Gastrocnemius medialis (tissue), 4 donors: ENCODE results near the gene SELENOO.

Source experiments
- CTCF ChIP-seq, 5 experiments: fragments of 450-650 bp in 3 of 5; fragments of 200-600 bp in 2 of 5; sonication (generic) in 2 of 5; IDR thresholded peaks in 4 of 5; conservative IDR thresholded peaks in 1 of 5; 1 replicate in 4 of 5; 2 replicates in 1 of 5; pipeline ENCODE4 v1.5.1; 2016 to 2019; ENCODE audit warnings: antibody characterized with exemption in 5 of 5, mild to moderate bottlenecking in 3 of 5, moderate library complexity in 3 of 5
- POLR2A ChIP-seq, 2 donors: fragments of 450-650 bp; IDR thresholded peaks; one replicate each; pipeline ENCODE4 v1.6.1; 2017; ENCODE audit warnings: antibody characterized with exemption in 2 of 2, mild to moderate bottlenecking in 2 of 2, moderate library complexity in 2 of 2

- TF ChIP-seq CTCF (IDR thresholded peaks at IDR 0.05 in 4 of 5, conservative IDR thresholded peaks at IDR 0.05 in 1 of 5) (no peak), POLR2A (IDR thresholded peaks at IDR 0.05) (no peak)
These were observed 11.5 kb upstream of the SELENOO start for GRCh38 chr22:50189184-50189848.
